Caco-2 (cell line): Measurements from ENCODE around the gene RHEBL1. TPM values are rescaled to one million over a fixed set of nuclear protein-coding genes. Genes with fewer than 3 reads are reported as not detected.

Experiments
- BruUV-seq: library from RNA; stranded (reverse); fragments of 400-500 nt; replicated peaks from 2 replicates; lab custom pipeline; 2021; lab: Mats Ljungman, UMichigan
- CTCF ChIA-PET: fragments of 300-600 bp; sonication (Branson Sonifier 250); formaldehyde crosslinking; loops from one replicate; lab custom pipeline; 2022; ENCODE audit warnings: antibody characterized with exemption; lab: Charles Lee
- POLR2A ChIA-PET: fragments of 300-600 bp; sonication (Branson Sonifier 250); formaldehyde crosslinking; loops from one replicate; lab custom pipeline; 2022; ENCODE audit warnings: antibody characterized with exemption; lab: Charles Lee
- DNase-seq, 2 experiments: peaks; one replicate each; pipeline versions ENCODE4 v3.0.0 to v3.0.0-alpha.2; 2020 to 2022
- H3K27me3 ChIP-seq: replicated peaks from 2 replicates; pipeline ENCODE4 v1.6.0; 2011; ENCODE audit warnings: low read length; ENCODE audit not compliant: control insufficient read depth, insufficient read depth
- H3K36me3 ChIP-seq: 2 replicates; pipeline ENCODE4 v1.5.1; 2011; ENCODE audit warnings: low read length; ENCODE audit not compliant: control insufficient read depth, insufficient read depth
- H3K4me1 ChIP-seq: fragments of 250-450 bp; sonication (Bioruptor Pico); 2 replicates; pipeline ENCODE4 v1.5.1; 2020; ENCODE audit warnings: mild to moderate bottlenecking
- H3K4me3 ChIP-seq: 2 replicates; pipeline ENCODE4 v1.5.1; 2011; ENCODE audit warnings: low read depth, mild to moderate bottlenecking, control low read depth, low read length
- H3K9me3 ChIP-seq: fragments of 250-450 bp; sonication (Bioruptor Pico); 2 replicates; pipeline ENCODE4 v1.5.1; 2020; ENCODE audit warnings: mild to moderate bottlenecking, moderate library complexity
- H3K27ac Mint-ChIP-seq: one replicate; pipeline ENCODE4 v1.8.0; 2022; ENCODE audit warnings: mixed read lengths; ENCODE audit not compliant: unreplicated experiment
- H3K27me3 Mint-ChIP-seq: one replicate; pipeline ENCODE4 v1.8.0; 2022; ENCODE audit warnings: mixed read lengths; ENCODE audit not compliant: insufficient read depth, unreplicated experiment
- H3K36me3 Mint-ChIP-seq: one replicate; pipeline ENCODE4 v1.8.0; 2022; ENCODE audit warnings: mild to moderate bottlenecking, mixed read lengths; ENCODE audit not compliant: insufficient read depth, unreplicated experiment
- H3K4me1 Mint-ChIP-seq: one replicate; pipeline ENCODE4 v1.8.0; 2022; ENCODE audit warnings: low read depth, mixed read lengths; ENCODE audit not compliant: unreplicated experiment
- H3K4me3 Mint-ChIP-seq: one replicate; pipeline ENCODE4 v1.8.0; 2022; ENCODE audit warnings: mild to moderate bottlenecking, moderate library complexity, mixed read lengths; ENCODE audit not compliant: unreplicated experiment
- H3K9me3 Mint-ChIP-seq: one replicate; pipeline ENCODE4 v1.8.0; 2022; ENCODE audit warnings: mixed read lengths; ENCODE audit not compliant: unreplicated experiment
- CTCF ChIP-seq, 2 experiments: fragments of 200-600 bp in 1 of 2; IDR thresholded peaks; 1 replicate in 1 of 2; 2 replicates in 1 of 2; pipeline versions ENCODE4 v1.5.1 to v1.8.0; 2011 to 2022; ENCODE audit warnings: antibody characterized with exemption in 1 of 2, control low read depth in 1 of 2, inconsistent platforms in 1 of 2, low read depth in 1 of 2, low read length in 1 of 2, mild to moderate bottlenecking in 1 of 2, moderate library complexity in 1 of 2; ENCODE audit not compliant: insufficient read depth in 1 of 2, severe bottlenecking in 1 of 2, unreplicated experiment in 1 of 2
- intact Hi-C: fragments of 100-400 bp; cut with micrococcal nuclease; formaldehyde crosslinking; loops from one replicate; pipeline ENCODE4 v1.10.0; 2022; ENCODE audit not compliant: unreplicated experiment
- total RNA-seq: library from RNA; stranded (reverse); gene quantifications from 2 replicates; pipeline ENCODE4 v1.2.3, GENCODE V29; 2022

RHEBL1 gene
- total RNA-seq, 1 experiment from 2014 or later, result 2.5 TPM

- peaks cover 19% of the 10 kb centered on the region for H3K4me1 Mint-ChIP-seq
- intact Hi-C loops, result no loop called here
Measured at GRCh38 chr12:49019120-49019430, 50.7 kb downstream of the RHEBL1 start.

GRCh38 chr12:49018261-49019119 lies 51.3 kb downstream of the RHEBL1 start, which contains the start of gene PRKAG1:
Gene PRKAG1 (minus strand): TSS chr12:49018776. CDS start chr12:49018740, 36 bp downstream.
- peak; percentile 97 to 98 for DNase-seq
- Mint-ChIP-seq H3K9me3 (no peaks in the 10 kb centered on the region), H3K4me3 (peak within 1 kb of the TSS; percentile 91), H3K4me1 (peaks cover 19% of the 10 kb centered on the region), H3K27ac (peak within 1 kb of the TSS; percentile 98), H3K36me3 (peaks cover 67% of the 10 kb centered on the region), H3K27me3 (no peaks in the 10 kb centered on the region)
- no peaks in the 10 kb centered on the region for H3K36me3 ChIP-seq
- no peaks in the 10 kb centered on the region for H3K27me3 ChIP-seq
- peak within 1 kb of the TSS; percentile 73 for H3K4me3 ChIP-seq
- CTCF ChIA-PET, result interaction anchor here (0.6 to 2.1 kb wide), 12 partner anchors 13 to 328 kb away, joined by 3 to 33 read pairs (median 5); partner anchors contain the start of genes ARF3, DDN, DNAJC22 and RHEBL1
- intact Hi-C loops, result loop anchor here (1.0 kb wide), 2 partner anchors 23 to 61 kb away; partner anchors contain the start of gene ARF3
- 0 out of 2 replicates have a peak, but pooled peaks cover 4% of the 10 kb centered on the region for H3K4me1 ChIP-seq
- BruUV-seq, result TSS peak; percentile 48
- POLR2A ChIA-PET, result interaction anchor here (0.8 to 1.0 kb wide), 3 partner anchors 21 to 61 kb away, joined by 3 to 6 read pairs (median 5); partner anchors contain the start of genes ARF3 and RHEBL1
- TF ChIP-seq CTCF (IDR thresholded peaks at IDR 0.05; ENCODE audit: insufficient read depth in 1 of 2, low read depth in 1 of 2, low read length in 1 of 2, severe bottlenecking in 1 of 2, unreplicated experiment in 1 of 2), result peak; percentile 40 to 77
- H3K9me3 ChIP-seq, result no peaks in the 10 kb centered on the region

More at GRCh38 chr12:49019120-49019430, 50.7 kb downstream of the RHEBL1 start:
- Histone ChIP-seq H3K9me3 (no peaks in the 10 kb centered on the region), H3K4me1 (0 out of 2 replicates have a peak, but pooled peaks cover 4% of the 10 kb centered on the region), H3K27me3 (no peaks in the 10 kb centered on the region), H3K4me3 (peak overlapping the region; percentile 73), H3K36me3 (no peaks in the 10 kb centered on the region)
- no peak for DNase-seq
- Mint-ChIP-seq H3K36me3 (peaks cover 68% of the 10 kb centered on the region), H3K27ac (peak overlapping the region; percentile 98), H3K9me3 (no peaks in the 10 kb centered on the region), H3K27me3 (no peaks in the 10 kb centered on the region), H3K4me3 (peak overlapping the region; percentile 91)
- no peak for TF ChIP-seq CTCF (IDR thresholded peaks at IDR 0.05; ENCODE audit: insufficient read depth in 1 of 2, low read depth in 1 of 2, low read length in 1 of 2, severe bottlenecking in 1 of 2, unreplicated experiment in 1 of 2)
- CTCF ChIA-PET, result interaction anchor here (0.9 to 2.1 kb wide), 6 partner anchors 10 to 69 kb away, joined by 3 to 33 read pairs (median 6); partner anchors contain the start of gene DDN
- POLR2A ChIA-PET, result interaction anchor here (0.6 kb wide), 1 partner anchor 129 kb away, joined by 3 read pairs; no protein-coding TSS in a partner anchor
- TSS peak; percentile 94 for BruUV-seq

GRCh38 chr12:49017891-49018260 lies 51.9 kb downstream of the RHEBL1 start:
- H3K9me3 Mint-ChIP-seq, result no peaks in the 10 kb centered on the region
- TF ChIP-seq CTCF (IDR thresholded peaks at IDR 0.05; ENCODE audit: insufficient read depth in 1 of 2, low read depth in 1 of 2, low read length in 1 of 2, severe bottlenecking in 1 of 2, unreplicated experiment in 1 of 2), result no peak

More at GRCh38 chr12:49017891-49018260, 51.9 kb downstream of the RHEBL1 start:
- Histone ChIP-seq H3K4me3 (peak overlapping the region; percentile 73), H3K9me3 (no peaks in the 10 kb centered on the region), H3K27me3 (no peaks in the 10 kb centered on the region), H3K36me3 (no peaks in the 10 kb centered on the region), H3K4me1 (0 out of 2 replicates have a peak, but pooled peaks cover 4% of the 10 kb centered on the region)
- no TSS peak for BruUV-seq
- CTCF ChIA-PET, result interaction anchor here (0.6 to 1.9 kb wide), 11 partner anchors 12 to 329 kb away, joined by 3 to 18 read pairs (median 5); partner anchors contain the start of genes ARF3, DDN, DNAJC22 and RHEBL1
- POLR2A ChIA-PET, result interaction anchor here (0.8 to 1.0 kb wide), 3 partner anchors 20 to 60 kb away, joined by 3 to 6 read pairs (median 5); partner anchors contain the start of genes ARF3 and RHEBL1
- no peaks in the 10 kb centered on the region for H3K27me3 Mint-ChIP-seq
- DNase-seq, result no peak
- peaks cover 66% of the 10 kb centered on the region for H3K36me3 Mint-ChIP-seq
- H3K27ac Mint-ChIP-seq, result peak overlapping the region; percentile 98
- peak overlapping the region; percentile 91 for H3K4me3 Mint-ChIP-seq
- intact Hi-C loops, result loop anchor here (1.0 kb wide), 2 partner anchors 23 to 61 kb away; partner anchors contain the start of gene ARF3
- H3K4me1 Mint-ChIP-seq, result peaks cover 19% of the 10 kb centered on the region
